HepG2 (cell line): ENCODE measurements around the gene AP1M2. TPM values are rescaled to one million over a fixed set of nuclear protein-coding genes. Genes with fewer than 3 reads are reported as not detected.
"Not testable (repeated sequence)": the region's sequence is repeated elsewhere in the genome, so short reads cannot be mapped to it uniquely, and the experiment has no call there.

ENCODE experiments used
- ATAC-seq: fragments of 200-7000 bp; cut with Tn5 transposase; 3 replicates; pipeline ENCODE4 v1.9.1; 2020; ENCODE audit warnings: mild to moderate bottlenecking, moderate library complexity
- BruUV-seq: library from RNA; stranded (reverse); fragments of 400-500 nt; replicated peaks from 2 replicates; lab custom pipeline; 2021; lab: Mats Ljungman, UMichigan
- CTCF ChIA-PET: fragments of 300-600 bp; formaldehyde crosslinking; extraction: SDS; loops from one replicate; lab custom pipeline; 2021; ENCODE audit warnings: low total read pairs, inconsistent platforms, low intra/inter-chr PET ratio; lab: Yijun Ruan, JAX
- POLR2A ChIA-PET: fragments of 350-600 bp; sonication (Branson Sonifier 250); formaldehyde crosslinking; loops from one replicate; lab custom pipeline; 2020; ENCODE audit warnings: antibody characterized with exemption, inconsistent platforms; lab: Yijun Ruan, JAX
- DNase-seq: peaks from one replicate; pipeline ENCODE4 v3.0.0-alpha.2; 2015; ENCODE audit warnings: low spot score
- FAIRE-seq: peaks from 3 replicates; lab custom pipeline; 2011; peaks lifted over from hg19 to GRCh38; lab: Jason Lieb, UNC
- H2AFZ ChIP-seq: one replicate; pipeline ENCODE4 v1.6.1; 2011; ENCODE audit warnings: low read length, inconsistent platforms
- H3K27ac ChIP-seq: fragments of 300-600 bp; 3 replicates; pipeline ENCODE4 v1.8.0; 2011; ENCODE audit warnings: mixed run types, mild to moderate bottlenecking, mixed read lengths, low read length, inconsistent platforms; ENCODE audit not compliant: insufficient read depth; ENCODE audit errors: extremely low read length
- H3K27me3 ChIP-seq, 2 experiments: fragments of 200-600 bp in 1 of 2; 2 replicates in 1 of 2; 3 replicates in 1 of 2; pipeline versions ENCODE4 v1.6.0 to v1.8.0; 2011; ENCODE audit warnings: low read length in 2 of 2, mild to moderate bottlenecking in 2 of 2, moderate library complexity in 2 of 2, inconsistent platforms in 1 of 2; ENCODE audit not compliant: insufficient read depth in 2 of 2, control insufficient read depth in 1 of 2
- H3K36me3 ChIP-seq, 2 experiments: fragments of 200-600 bp in 1 of 2; replicated peaks in 1 of 2; 2 replicates in 1 of 2; 3 replicates in 1 of 2; pipeline versions ENCODE4 v1.5.1 to v1.8.0; 2011; ENCODE audit warnings: low read length in 2 of 2, inconsistent platforms in 1 of 2; ENCODE audit not compliant: insufficient read depth in 2 of 2, control insufficient read depth in 1 of 2
- H3K4me1 ChIP-seq: 2 replicates; pipeline ENCODE4 v1.5.1; 2012; ENCODE audit warnings: low read length, inconsistent platforms; ENCODE audit not compliant: insufficient read depth
- H3K4me2 ChIP-seq: 2 replicates; pipeline ENCODE4 v1.6.0; 2011; ENCODE audit warnings: low read depth, low read length, inconsistent platforms
- H3K4me3 ChIP-seq, 3 experiments: fragments of 200-600 bp in 1 of 3; sonication (generic), shearing (Covaris generic) in 1 of 3; replicated peaks in 1 of 3; 2 replicates each; pipeline ENCODE4 v1.5.1; 2011 to 2016; ENCODE audit warnings: low read length in 3 of 3, inconsistent platforms in 2 of 3, low read depth in 2 of 3, mild to moderate bottlenecking in 2 of 3, control low read depth in 1 of 3, mixed read lengths in 1 of 3; ENCODE audit not compliant: insufficient read depth in 1 of 3
- H3K79me2 ChIP-seq: one replicate; pipeline ENCODE4 v1.6.1; 2011; ENCODE audit warnings: low read length, inconsistent platforms; ENCODE audit not compliant: insufficient read depth
- H3K9ac ChIP-seq: 2 replicates; pipeline ENCODE4 v1.6.0; 2011; ENCODE audit warnings: mild to moderate bottlenecking, low read depth, low read length, inconsistent platforms; ENCODE audit not compliant: insufficient read depth
- H3K9me3 ChIP-seq: 2 replicates; pipeline ENCODE4 v1.5.1; 2012; ENCODE audit warnings: mild to moderate bottlenecking, low read length
- H4K20me1 ChIP-seq: 2 replicates; pipeline ENCODE4 v1.6.0; 2011; ENCODE audit warnings: inconsistent platforms, mild to moderate bottlenecking, low read length, moderate library complexity; ENCODE audit not compliant: insufficient read depth
- KDM5A ChIP-seq: fragments of 200-600 bp; sonication (generic); IDR thresholded peaks from 2 replicates; pipeline ENCODE4 v1.7.0; 2018; ENCODE audit warnings: antibody characterized with exemption, mild to moderate bottlenecking, low read length, borderline replicate concordance
- ZNF12 ChIP-seq: sonication (generic); formaldehyde crosslinking; IDR thresholded peaks from 2 replicates; pipeline ENCODE4 v1.5.0; 2020; ENCODE audit warnings: missing genetic modification reagents
- WGBS: methylation state at CpG from one replicate; pipeline ENCODE4 v1.1.6; 2017; ENCODE audit warnings: low lambda C conversion rate; 5-methylcytosine and 5-hydroxymethylcytosine counted together
- in situ Hi-C: cut with HindIII; loops from 2 replicates; pipeline ENCODE4 v1.10.0; 2017; ENCODE audit warnings: low pct_unique_long_range_greater_than_20kb; ENCODE audit not compliant: extremely low pct_ligation_motif_present
- intact Hi-C: fragments of 100-400 bp; cut with micrococcal nuclease; formaldehyde crosslinking; loops from one replicate; pipeline ENCODE4 v1.10.0; 2022; ENCODE audit not compliant: unreplicated experiment
- polyA plus RNA-seq, 8 experiments: library from polyadenylated mRNA; depleted of rRNA in 3 of 8; stranded (reverse) in 7 of 8; unstranded in 1 of 8; fragments of >200 nt; fragmentation: Illumina TruSeq in 4 of 8; extraction: Trizol in 4 of 8; gene quantifications; 2 replicates each; pipeline versions ENCODE4 v1.2.1 to v1.2.3, GENCODE V29; 2011 to 2016; ENCODE audit warnings: low read depth in 4 of 8, missing spikeins in 1 of 8, mixed read lengths in 1 of 8; ENCODE audit not compliant: insufficient read depth in 1 of 8
- total RNA-seq, 5 experiments: library from RNA; depleted of rRNA; stranded (reverse); fragments of >200 nt; fragmentation: Illumina TruSeq; extraction: Trizol; gene quantifications; 2 replicates each; pipeline ENCODE4 v1.2.3, GENCODE V29; 2016; ENCODE audit warnings: low read depth in 1 of 5

The AP1M2 gene
- total and polyA plus RNA-seq, 2 of the 13 experiments (the other 11 are each of a cell fraction or from before 2014, with no cell fraction given), result 6.3 to 76.8 TPM

DNA sequence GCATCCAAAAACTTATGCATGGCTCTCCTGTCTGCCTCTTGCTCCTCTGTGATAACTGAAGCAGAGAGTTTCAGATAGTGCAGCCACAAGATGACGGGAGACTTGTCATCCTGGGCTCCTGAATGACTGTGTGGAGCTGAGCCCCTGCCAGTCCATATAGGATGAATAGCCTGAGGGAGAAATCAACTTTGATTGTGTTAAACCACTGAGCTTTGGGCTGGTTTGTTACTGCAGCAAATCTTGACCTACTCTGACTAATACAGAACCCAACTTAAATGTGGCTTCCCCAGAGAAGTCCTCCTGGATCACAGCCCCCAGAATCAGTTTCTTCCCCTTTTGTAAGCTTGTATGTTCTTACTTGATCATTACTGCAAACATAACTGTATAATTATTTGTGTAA is 54.7 kb downstream of the AP1M2 start:
- FAIRE-seq (no peak), DNase-seq (no peak), ATAC-seq (no peak)
- no peaks in the 10 kb centered on the region for H3K79me2 ChIP-seq
- peaks cover 1 to 5% of the 10 kb centered on the region in 2 experiments; a peak in 1 of 5 replicates for H3K27me3 ChIP-seq
- in situ Hi-C loops (no loop called here), intact Hi-C loops (no loop called here)
- no peaks in the 10 kb centered on the region for H4K20me1 ChIP-seq
- no peak overlapping the region for H2AFZ ChIP-seq
- 71% methylated on average over 1 of the region's 1 CpG for WGBS
- POLR2A ChIA-PET, result no interaction called here
- no peaks in the 10 kb centered on the region for H3K36me3 ChIP-seq
- no peak overlapping the region for H3K9ac ChIP-seq
- CTCF ChIA-PET, result no interaction called here
- no peak overlapping the region for H3K4me2 ChIP-seq
- peaks cover 20% of the 10 kb centered on the region; the same call in 1 of the 2 replicates for H3K4me1 ChIP-seq
- TF ChIP-seq KDM5A (no peak), ZNF12 (CRISPR knock-in tag) (peak; percentile 99)
- no peaks in the 10 kb centered on the region for H3K9me3 ChIP-seq
- BruUV-seq, result no TSS peak
- H3K27ac ChIP-seq, result no peak overlapping the region
- H3K4me3 ChIP-seq, result no peak overlapping the region

DNA sequence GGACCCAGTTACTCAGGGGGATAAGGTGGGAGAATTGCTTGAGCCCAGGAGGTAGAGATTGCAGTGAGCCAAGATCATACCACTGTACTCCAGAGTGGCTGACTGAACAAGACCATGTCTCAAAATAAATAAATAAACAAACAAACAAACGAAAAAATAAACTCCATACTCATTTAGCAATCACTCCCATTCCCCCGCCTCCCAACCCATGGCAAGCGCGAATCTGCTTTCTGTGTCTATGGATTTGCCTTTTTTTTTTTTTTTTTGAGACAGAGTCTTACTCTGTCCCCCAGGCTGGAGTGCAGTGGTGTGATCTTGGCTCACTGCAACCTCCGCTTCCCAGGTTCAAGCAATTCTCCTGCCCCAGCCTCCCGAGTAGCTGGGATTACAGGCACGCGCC is 60.2 kb downstream of the AP1M2 start:
- H3K9me3 ChIP-seq, POLR2A ChIA-PET, H3K4me2 ChIP-seq, intact Hi-C loops, H3K27ac ChIP-seq, H3K79me2 ChIP-seq, H3K9ac ChIP-seq, H4K20me1 ChIP-seq, H3K27me3 ChIP-seq, FAIRE-seq, BruUV-seq, in situ Hi-C loops, ATAC-seq, DNase-seq, H3K4me3 ChIP-seq, CTCF ChIA-PET, H3K36me3 ChIP-seq, H2AFZ ChIP-seq: not testable (repeated sequence)
- WGBS, result 47% methylated on average over 8 of the region's 8 CpGs
- peaks cover 15% of the 10 kb centered on the region for H3K4me1 ChIP-seq
